T-helper 2 cell (primary cell): ENCODE measurements around the gene IL4.

Experiments used
- DNase-seq, 5 experiments: peaks; one replicate each; pipeline versions ENCODE4 v3.0.0 to v3.0.0-alpha.2; 2012 to 2022

Gene IL4

DNA sequence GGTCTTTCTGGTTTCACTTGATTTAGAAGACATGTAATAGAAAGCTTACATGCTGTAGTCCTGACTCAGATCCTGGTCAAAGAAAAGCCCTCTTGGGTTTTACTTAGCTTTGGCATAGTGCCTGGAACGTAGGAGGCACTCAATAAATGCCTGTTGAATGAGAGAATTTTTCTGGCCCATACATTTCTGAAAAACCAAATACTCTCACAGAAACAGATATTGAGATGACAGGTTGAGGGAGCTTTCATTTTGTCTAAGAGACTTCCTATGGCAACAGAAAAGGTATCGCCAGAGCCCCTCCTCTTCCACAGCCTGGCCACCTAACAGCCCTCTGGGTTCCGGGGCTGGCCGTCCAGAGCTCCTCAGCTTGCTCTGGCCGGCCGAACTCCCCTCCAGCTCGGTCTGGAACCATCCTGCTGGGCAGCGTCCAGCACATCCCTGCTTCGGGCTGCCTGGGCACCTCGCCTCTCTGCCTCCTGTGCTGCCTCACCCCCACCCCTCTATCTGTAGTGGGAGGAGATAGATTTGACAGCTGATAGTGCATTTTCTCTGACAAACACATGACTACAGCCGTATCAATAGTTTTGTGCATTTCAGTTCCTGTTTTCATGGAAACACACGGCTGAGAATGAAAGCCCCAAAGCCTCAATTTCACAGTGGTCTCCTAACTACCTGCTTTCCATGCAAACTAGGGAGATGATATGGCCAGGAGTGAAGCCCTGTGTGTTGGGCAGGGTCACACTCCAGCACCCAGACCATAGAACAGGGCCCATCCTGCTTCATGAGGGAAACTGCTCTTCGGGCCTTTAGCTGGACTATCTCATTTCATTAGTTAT is 1.1 kb downstream of the IL4 start:
- DNase-seq: peak in 1 of 5 experiments; percentile 89

DNA sequence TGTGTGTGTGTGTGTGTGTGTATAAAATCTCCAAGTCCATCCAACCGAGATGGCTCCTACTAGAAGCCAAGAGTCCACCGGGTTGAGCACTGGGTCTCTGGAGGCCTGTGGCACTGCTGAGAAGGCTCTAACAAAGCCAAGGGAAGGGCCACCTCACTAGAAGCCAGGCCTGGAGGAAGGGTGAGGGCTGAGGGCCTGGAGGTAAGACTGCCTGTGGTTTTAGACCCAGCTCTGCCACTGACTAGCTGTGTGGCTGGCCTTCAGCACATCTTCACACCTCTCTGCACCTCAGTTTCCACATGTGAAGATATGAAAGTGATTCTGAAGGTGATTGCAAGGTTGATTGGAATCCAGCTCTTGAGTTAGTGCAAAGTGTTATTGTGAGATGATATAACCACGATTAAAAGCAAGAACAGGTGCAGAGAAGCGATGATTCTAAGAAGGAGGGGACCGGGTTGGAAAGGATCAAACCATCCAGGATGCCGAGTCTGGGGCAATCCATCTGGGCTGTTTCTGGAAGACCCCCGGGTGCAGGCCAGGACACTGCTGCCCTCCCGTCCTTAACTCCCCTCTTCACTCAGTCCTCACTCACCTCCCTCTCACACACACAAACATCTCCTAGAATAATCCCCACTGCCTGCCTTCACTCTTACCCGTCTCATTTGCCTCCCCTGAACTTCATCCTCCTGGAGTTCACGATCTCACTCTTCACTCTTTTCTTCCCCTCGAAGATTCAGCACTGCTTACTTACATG is 2.3 kb downstream of the IL4 start:
- peak in 1 of 5 experiments; percentile 92 for DNase-seq

DNA sequence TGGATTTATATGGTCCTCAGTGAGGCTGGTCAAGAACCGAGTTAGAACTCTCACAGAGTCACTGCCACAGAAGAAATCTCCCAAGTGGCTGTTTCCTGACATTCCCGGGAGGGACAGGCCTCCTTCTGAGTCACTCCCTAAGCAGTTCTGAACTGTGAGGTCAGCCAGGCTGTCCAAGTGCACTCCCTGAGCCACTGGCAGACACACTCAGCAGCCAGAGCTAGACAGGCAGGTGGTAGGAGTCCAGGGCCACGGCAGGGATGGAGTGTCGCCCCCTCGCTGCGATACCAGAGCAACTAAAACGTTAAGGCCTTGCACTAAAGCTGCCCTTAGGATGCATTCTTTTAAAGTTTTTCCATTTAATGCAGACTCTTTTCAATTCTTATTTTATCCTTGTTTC is 3.4 kb downstream of the IL4 start:
- no peak for DNase-seq

GRCh38 chr5:132677682-132678400 is 4.1 kb downstream of the IL4 start:
- no peak for DNase-seq

DNA sequence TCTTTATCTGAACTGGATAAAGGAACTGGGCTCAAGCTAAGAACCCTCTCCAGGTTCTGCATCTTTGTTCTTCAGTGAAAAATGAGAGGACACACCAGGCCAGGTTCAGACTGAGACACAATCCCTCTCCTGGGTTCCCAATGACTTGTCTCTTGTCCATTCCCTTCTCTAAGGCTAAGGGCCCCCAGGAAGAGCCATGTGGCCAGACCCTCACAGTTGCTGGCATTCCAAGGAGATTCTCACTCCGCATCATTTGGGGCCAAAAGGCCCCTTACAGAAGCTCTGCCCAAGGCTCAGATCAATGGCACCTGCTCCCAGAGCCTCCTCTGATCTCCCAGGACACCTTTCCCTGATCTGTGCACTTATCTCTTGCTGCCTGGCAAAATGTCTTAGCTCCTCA is 4.9 kb downstream of the IL4 start:
- no peak for DNase-seq

DNA sequence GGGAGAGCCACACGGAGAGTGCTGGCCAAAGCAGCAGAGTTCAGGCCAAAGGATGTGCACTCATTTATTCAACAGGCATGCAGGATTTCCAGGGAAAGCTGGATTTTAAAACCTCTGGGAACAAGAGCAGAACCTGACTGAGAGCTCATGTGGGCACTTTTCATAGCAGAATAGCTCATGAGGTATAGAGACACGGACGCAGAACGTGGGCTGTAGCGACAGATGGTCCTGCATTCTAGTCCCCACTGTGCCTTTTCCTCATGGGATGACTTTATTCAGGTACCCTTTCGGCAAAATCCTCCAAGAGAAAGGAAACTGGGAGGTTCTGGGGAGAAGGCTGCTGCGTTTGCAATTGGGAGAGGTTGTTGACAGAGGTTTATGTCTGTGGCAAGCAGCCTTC is 5.4 kb downstream of the IL4 start:
- no peak for DNase-seq

DNA sequence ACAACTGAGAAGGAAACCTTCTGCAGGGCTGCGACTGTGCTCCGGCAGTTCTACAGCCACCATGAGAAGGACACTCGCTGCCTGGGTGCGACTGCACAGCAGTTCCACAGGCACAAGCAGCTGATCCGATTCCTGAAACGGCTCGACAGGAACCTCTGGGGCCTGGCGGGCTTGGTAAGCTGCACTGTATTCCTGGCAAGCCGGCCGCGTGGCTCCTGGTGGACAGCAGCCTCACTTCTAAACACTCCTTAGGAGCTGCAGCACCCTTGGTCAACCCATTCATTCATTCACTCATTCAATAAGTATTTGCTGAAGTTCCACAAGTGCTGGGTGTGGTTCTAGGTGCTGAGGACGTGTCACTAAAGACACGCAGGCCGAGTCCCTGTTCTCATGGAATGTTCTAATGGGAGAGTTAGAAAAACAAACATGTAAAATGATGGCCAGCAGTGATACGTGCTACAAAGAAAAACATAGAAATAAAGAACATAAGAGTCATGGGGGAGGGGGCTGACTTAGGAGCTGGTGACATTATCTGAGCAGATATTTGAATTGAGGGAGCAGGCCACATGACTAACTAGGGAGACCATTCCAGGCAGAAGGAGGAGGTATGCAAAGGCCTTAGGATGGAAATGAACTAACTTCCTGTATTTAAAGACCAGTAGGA is 6.1 kb downstream of the IL4 start:
- DNase-seq: no peak

DNA sequence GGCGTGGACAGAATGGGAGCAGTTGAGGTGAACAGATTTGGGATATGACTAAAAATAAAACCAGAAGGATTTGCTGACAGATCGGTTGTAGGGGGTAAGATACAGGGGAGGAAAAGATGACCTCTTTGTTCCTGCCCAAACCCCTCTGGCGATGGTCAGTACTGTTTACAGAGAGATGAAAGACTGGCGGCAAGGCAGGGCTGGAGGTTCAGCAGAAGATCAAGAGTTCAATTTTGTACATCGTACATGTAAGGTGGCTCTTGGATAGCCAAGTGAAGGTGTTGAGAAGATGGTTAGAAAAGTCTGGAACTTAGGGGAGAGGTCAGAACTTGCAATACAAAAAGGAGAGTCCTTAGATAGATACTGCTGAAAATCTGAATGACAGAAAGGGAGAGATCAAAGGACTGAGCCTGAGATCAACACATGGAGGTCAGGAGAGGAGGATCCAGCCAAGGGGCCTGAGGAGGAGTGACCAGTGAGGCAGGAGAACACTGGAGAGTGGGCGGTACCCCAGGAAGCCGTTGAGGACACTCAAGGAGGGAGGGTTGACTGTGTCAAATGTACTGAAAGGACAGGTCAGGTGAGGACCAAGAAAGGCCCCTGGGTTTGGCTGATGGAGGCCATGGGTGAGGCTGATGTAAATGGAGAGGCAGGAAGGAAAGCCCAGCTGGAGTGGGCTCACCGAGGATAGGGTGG is 7.1 kb downstream of the IL4 start:
- no peak for DNase-seq

DNA sequence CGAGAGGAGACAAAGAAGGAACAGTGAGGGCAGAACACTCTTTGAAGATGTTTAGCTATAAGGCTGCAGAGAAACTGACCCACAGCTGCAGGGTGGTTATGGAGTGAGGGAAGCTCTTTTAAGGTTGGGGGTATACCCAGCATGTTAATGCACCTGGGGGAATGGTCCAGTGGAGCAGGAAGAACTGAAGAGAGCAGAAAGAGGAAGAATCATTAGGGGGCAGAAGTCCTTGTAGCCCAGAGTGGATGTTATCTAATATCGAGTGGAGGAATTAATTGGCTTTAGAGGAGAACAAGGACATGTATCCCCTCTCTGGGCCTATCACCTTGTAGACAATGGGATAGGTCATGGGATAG is 7.7 kb downstream of the IL4 start:
- DNase-seq: no peak

DNA sequence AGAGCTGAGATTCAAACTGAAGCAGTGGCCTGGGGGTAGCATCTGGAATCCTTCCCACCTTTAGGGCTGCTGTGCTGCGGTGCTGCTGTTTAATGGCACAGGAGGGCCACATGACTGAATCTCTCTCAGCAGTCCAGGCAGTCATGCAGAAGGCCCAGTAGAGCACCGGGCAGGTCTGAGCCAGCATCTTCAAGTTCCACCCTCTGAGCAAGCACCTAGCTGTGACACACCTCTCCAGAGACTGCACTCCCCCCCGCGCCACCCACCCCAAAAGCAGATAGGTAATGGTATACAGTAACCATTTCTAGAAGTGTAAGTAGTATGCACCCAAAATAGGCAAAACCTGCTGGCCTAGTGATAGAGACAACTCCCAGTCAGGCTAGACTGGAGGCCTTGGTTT is 8.2 kb downstream of the IL4 start:
- no peak for DNase-seq

- no peak for DNase-seq
Measured at GRCh38 chr5:132684491-132684890, 10.7 kb downstream of the IL4 start.

DNA sequence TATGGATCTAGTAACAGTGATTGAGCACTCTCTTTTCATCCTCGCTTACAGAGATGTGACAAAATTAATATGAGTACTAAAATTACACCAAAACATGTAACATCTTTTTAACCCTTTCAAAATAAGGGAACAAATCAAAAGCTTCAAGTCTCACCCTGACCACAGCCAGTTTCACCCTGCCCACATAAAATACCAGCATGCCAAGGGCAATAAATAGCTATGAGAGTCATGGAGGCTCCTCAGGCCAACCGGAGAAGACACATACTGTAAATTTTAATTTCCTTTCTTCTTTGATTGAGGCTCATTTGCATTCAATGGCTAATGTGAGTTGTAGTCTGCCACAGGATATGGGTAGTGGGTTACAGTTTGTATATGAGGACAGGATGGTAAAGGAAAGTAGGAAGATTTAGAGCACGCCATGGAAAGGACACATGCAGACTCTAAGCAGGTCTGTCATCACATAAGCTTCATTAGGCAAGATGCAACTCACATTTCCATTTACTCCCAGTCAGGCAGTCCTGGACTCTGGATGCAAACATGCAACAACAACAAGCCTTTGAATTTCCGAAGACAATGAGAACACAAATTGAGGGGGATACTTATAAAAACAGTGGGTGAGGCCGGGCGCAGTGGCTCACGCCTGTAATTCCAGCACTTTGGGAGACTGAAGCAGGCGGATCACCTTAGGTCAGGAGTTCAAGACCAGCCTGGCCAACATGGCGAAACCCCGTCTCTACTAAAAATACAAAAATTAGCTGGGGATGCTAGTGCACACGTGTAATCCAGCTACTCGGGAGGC is 11.3 kb downstream of the IL4 start:
- peak in 1 of 5 experiments; percentile 68 for DNase-seq

- no peak for DNase-seq
Measured at GRCh38 chr5:132686193-132686592, 12.4 kb downstream of the IL4 start.

GRCh38 chr5:132687995-132688394 is 14.2 kb downstream of the IL4 start:
- DNase-seq: peak in 3 of 5 experiments; percentile 42 to 88 (median 47)

DNA sequence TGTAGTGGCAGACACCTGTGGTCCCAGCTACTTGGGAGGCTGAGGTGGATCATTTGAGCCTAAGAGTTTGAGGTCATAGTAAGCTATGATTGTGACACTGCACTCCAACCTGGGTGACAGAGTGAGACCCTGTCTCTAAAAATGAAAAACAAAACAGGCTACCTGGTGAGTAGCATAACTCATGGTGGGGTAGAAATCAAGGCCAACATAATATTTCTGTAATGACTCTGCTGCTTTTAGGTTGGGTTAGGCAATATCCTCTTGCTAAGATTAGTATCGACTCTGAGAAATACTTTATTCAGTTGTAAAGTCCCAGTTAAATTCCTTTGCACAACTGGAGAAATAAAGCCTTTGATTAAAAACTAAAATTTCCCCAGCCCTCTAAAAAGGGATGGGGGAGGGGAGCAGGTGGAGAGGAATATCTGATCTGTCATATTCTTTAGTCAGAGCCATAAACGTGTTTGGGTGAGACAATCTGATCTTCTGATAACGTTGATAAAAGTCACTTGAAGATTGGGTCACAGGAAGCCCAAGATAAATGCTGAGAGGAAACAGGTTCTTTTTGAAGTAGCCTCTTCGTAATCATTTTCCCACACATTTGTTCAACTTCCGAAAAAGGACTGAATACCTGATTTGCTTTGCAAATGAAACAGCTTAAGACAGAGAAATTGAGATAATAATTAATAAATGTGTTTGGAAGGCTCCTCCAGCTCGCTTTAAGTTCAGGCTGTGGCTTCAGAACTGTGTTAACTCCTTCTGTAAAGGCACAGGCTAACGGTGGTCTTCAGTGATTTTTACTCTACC is 14.9 kb downstream of the IL4 start:
- peak in 3 of 5 experiments; percentile 19 to 79 (median 24) for DNase-seq

- DNase-seq: no peak
Measured at GRCh38 chr5:132689513-132689912, 15.7 kb downstream of the IL4 start.

GRCh38 chr5:132690156-132690555 is 16.4 kb downstream of the IL4 start:
- no peak for DNase-seq

GRCh38 chr5:132691755-132692631 is 18.2 kb downstream of the IL4 start:
- DNase-seq: peak in 1 of 5 experiments; percentile 77

DNA sequence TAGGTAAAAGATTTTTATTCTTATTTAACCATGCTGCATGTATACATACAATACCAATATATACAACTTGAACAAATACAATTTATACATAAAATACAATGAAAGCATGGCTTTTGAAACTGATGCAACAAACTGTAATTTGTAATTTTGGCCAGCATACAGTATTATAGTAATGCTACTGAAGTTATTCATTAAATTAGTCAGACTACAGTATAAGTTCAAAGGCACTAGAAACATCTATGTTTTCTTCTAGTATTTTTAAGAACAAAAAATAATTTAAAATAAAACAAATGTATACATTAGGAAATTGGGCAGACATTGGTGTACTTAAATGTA is 18.8 kb downstream of the IL4 start:
- DNase-seq: no peak

DNA sequence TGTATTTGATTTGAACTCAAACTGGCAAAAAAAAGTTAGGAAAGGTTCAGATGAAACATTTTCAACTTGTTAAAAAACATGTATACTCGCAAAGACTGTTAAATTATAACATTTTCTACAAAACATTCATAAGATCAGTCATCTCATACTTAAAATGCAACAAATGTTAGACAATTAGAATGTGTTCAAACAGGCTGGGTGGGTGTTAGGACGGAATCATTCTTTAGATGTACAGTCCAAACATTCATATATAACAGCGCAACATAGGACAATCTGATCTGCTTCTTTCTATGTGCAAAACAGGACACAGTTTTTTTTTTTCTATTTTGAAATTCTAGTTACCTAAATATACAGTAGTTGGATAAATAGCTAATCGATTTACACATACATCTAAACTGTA is 22.2 kb downstream of the IL4 start:
- DNase-seq: no peak
